ENCODE data around the gene FADD.

The FADD gene

GRCh38 chr11:70182266-70182665 lies 20.8 kb upstream of the FADD start:
- Histone ChIP-seq H3K27ac (ENCODE audit: insufficient read depth in 1 of 2, low read depth in 1 of 2, low read length in 2 of 2, poor library complexity in 1 of 2, severe bottlenecking in 2 of 2) (no peak overlapping the region), H3K27me3 (replicated peaks in 2 of 5; ENCODE audit: control insufficient read depth in 4 of 5, insufficient read depth in 5 of 5, low read length in 4 of 5) (peaks cover 0 to 9% (median 0%) of the 10 kb centered on the region in 5 experiments), H3K9me3 (ENCODE audit: control extremely low read depth in 1 of 5, control insufficient read depth in 4 of 5, insufficient read depth in 2 of 5, low read depth in 1 of 5, low read length in 4 of 5) (no peaks in the 10 kb centered on the region), H3K36me3 (ENCODE audit: control insufficient read depth in 4 of 4, insufficient read depth in 4 of 4, low read length in 3 of 4) (no peaks in the 10 kb centered on the region), H3K4me1 (ENCODE audit: control extremely low read depth in 1 of 4, control insufficient read depth in 4 of 4, insufficient read depth in 4 of 4, low read length in 3 of 4) (no peaks in the 10 kb centered on the region), H3K4me3 (ENCODE audit: control insufficient read depth in 1 of 7, extremely low read depth in 1 of 7, insufficient read depth in 4 of 7, low read depth in 2 of 7, low read length in 6 of 7) (no peak overlapping the region)
- CTCF ChIA-PET = no interaction called here
- 96% methylated on average over 18 of the region's 18 CpGs for WGBS (ENCODE audit: insufficient coverage)
- POLR2A ChIA-PET = no interaction called here
- no peak for DNase-seq

GRCh38 chr11:70183032-70183431 lies 20.1 kb upstream of the FADD start:
- H3K27ac ChIP-seq (ENCODE audit: insufficient read depth in 1 of 2, low read depth in 1 of 2, low read length in 2 of 2, poor library complexity in 1 of 2, severe bottlenecking in 2 of 2) = no peak overlapping the region
- 100% methylated on average over 1 of the region's 1 CpG for WGBS (ENCODE audit: insufficient coverage)
- DNase-seq = no peak
- peaks cover 0 to 15% (median 2%) of the 10 kb centered on the region in 5 experiments for H3K27me3 ChIP-seq (replicated peaks in 2 of 5; ENCODE audit: control insufficient read depth in 4 of 5, insufficient read depth in 5 of 5, low read length in 4 of 5)
- H3K4me3 ChIP-seq (ENCODE audit: control insufficient read depth in 1 of 7, extremely low read depth in 1 of 7, insufficient read depth in 4 of 7, low read depth in 2 of 7, low read length in 6 of 7) = no peak overlapping the region
- ChIA-PET CTCF (interaction anchor here (0.6 to 1.2 kb wide), 3 partner anchors 13 to 1016 kb away, joined by 3 to 4 read pairs (median 4); no protein-coding TSS in a partner anchor), POLR2A (no interaction called here)
- H3K9me3 ChIP-seq (ENCODE audit: control extremely low read depth in 1 of 5, control insufficient read depth in 4 of 5, insufficient read depth in 2 of 5, low read depth in 1 of 5, low read length in 4 of 5) = no peaks in the 10 kb centered on the region
- H3K36me3 ChIP-seq (ENCODE audit: control insufficient read depth in 4 of 4, insufficient read depth in 4 of 4, low read length in 3 of 4) = no peaks in the 10 kb centered on the region
- no peaks in the 10 kb centered on the region for H3K4me1 ChIP-seq (ENCODE audit: control extremely low read depth in 1 of 4, control insufficient read depth in 4 of 4, insufficient read depth in 4 of 4, low read length in 3 of 4)

- WGBS (ENCODE audit: insufficient coverage) = 83% methylated on average over 10 of the region's 11 CpGs
- H3K27ac ChIP-seq (ENCODE audit: insufficient read depth in 1 of 2, low read depth in 1 of 2, low read length in 2 of 2, poor library complexity in 1 of 2, severe bottlenecking in 2 of 2) = no peak overlapping the region
- CTCF ChIA-PET = interaction anchor here (1.0 to 1.2 kb wide), 3 partner anchors 13 to 269 kb away, joined by 3 to 4 read pairs (median 3); no protein-coding TSS in a partner anchor
- no peaks in the 10 kb centered on the region for H3K9me3 ChIP-seq (ENCODE audit: control extremely low read depth in 1 of 5, control insufficient read depth in 4 of 5, insufficient read depth in 2 of 5, low read depth in 1 of 5, low read length in 4 of 5)
- DNase-seq = no peak
- H3K36me3 ChIP-seq (ENCODE audit: control insufficient read depth in 4 of 4, insufficient read depth in 4 of 4, low read length in 3 of 4) = no peaks in the 10 kb centered on the region
- H3K4me3 ChIP-seq (ENCODE audit: control insufficient read depth in 1 of 7, extremely low read depth in 1 of 7, insufficient read depth in 4 of 7, low read depth in 2 of 7, low read length in 6 of 7) = no peak overlapping the region
- H3K4me1 ChIP-seq (ENCODE audit: control extremely low read depth in 1 of 4, control insufficient read depth in 4 of 4, insufficient read depth in 4 of 4, low read length in 3 of 4) = no peaks in the 10 kb centered on the region
- H3K27me3 ChIP-seq (replicated peaks in 2 of 5; ENCODE audit: control insufficient read depth in 4 of 5, insufficient read depth in 5 of 5, low read length in 4 of 5) = peaks cover 0 to 21% (median 5%) of the 10 kb centered on the region in 5 experiments
- POLR2A ChIA-PET = no interaction called here
These were observed 19.5 kb upstream of the FADD start for GRCh38 chr11:70183483-70184176.

- POLR2A ChIA-PET = no interaction called here
- Histone ChIP-seq H3K9me3 (ENCODE audit: control extremely low read depth in 1 of 5, control insufficient read depth in 4 of 5, insufficient read depth in 2 of 5, low read depth in 1 of 5, low read length in 4 of 5) (no peaks in the 10 kb centered on the region), H3K36me3 (ENCODE audit: control insufficient read depth in 4 of 4, insufficient read depth in 4 of 4, low read length in 3 of 4) (no peaks in the 10 kb centered on the region), H3K4me1 (ENCODE audit: control extremely low read depth in 1 of 4, control insufficient read depth in 4 of 4, insufficient read depth in 4 of 4, low read length in 3 of 4) (no peaks in the 10 kb centered on the region), H3K4me3 (ENCODE audit: control insufficient read depth in 1 of 7, extremely low read depth in 1 of 7, insufficient read depth in 4 of 7, low read depth in 2 of 7, low read length in 6 of 7) (no peak overlapping the region), H3K27ac (ENCODE audit: insufficient read depth in 1 of 2, low read depth in 1 of 2, low read length in 2 of 2, poor library complexity in 1 of 2, severe bottlenecking in 2 of 2) (no peak overlapping the region), H3K27me3 (replicated peaks in 2 of 5; ENCODE audit: control insufficient read depth in 4 of 5, insufficient read depth in 5 of 5, low read length in 4 of 5) (peaks cover 0 to 22% (median 5%) of the 10 kb centered on the region in 5 experiments)
- WGBS (ENCODE audit: insufficient coverage) = 72% methylated on average over 6 of the region's 9 CpGs
- no peak for DNase-seq
- CTCF ChIA-PET = interaction anchor here (1.2 kb wide), 2 partner anchors 12 to 14 kb away, joined by 3 read pairs; no protein-coding TSS in a partner anchor
These were observed 18.7 kb upstream of the FADD start for GRCh38 chr11:70184396-70184795.

GRCh38 chr11:70185348-70186055 lies 17.6 kb upstream of the FADD start:
- Histone ChIP-seq H3K36me3 (ENCODE audit: control insufficient read depth in 4 of 4, insufficient read depth in 4 of 4, low read length in 3 of 4) (no peaks in the 10 kb centered on the region), H3K27ac (ENCODE audit: insufficient read depth in 1 of 2, low read depth in 1 of 2, low read length in 2 of 2, poor library complexity in 1 of 2, severe bottlenecking in 2 of 2) (no peak overlapping the region), H3K4me3 (ENCODE audit: control insufficient read depth in 1 of 7, extremely low read depth in 1 of 7, insufficient read depth in 4 of 7, low read depth in 2 of 7, low read length in 6 of 7) (no peak overlapping the region), H3K4me1 (ENCODE audit: control extremely low read depth in 1 of 4, control insufficient read depth in 4 of 4, insufficient read depth in 4 of 4, low read length in 3 of 4) (no peaks in the 10 kb centered on the region), H3K27me3 (replicated peaks in 2 of 5; ENCODE audit: control insufficient read depth in 4 of 5, insufficient read depth in 5 of 5, low read length in 4 of 5) (peaks cover 0 to 22% (median 5%) of the 10 kb centered on the region in 5 experiments), H3K9me3 (ENCODE audit: control extremely low read depth in 1 of 5, control insufficient read depth in 4 of 5, insufficient read depth in 2 of 5, low read depth in 1 of 5, low read length in 4 of 5) (no peaks in the 10 kb centered on the region)
- CTCF ChIA-PET = no interaction called here
- no peak for DNase-seq
- WGBS (ENCODE audit: insufficient coverage) = 96% methylated on average over 28 of the region's 28 CpGs
- POLR2A ChIA-PET = no interaction called here

- POLR2A ChIA-PET = no interaction called here
- Histone ChIP-seq H3K27me3 (replicated peaks in 2 of 5; ENCODE audit: control insufficient read depth in 4 of 5, insufficient read depth in 5 of 5, low read length in 4 of 5) (peaks cover 0 to 22% (median 6%) of the 10 kb centered on the region in 5 experiments), H3K27ac (ENCODE audit: insufficient read depth in 1 of 2, low read depth in 1 of 2, low read length in 2 of 2, poor library complexity in 1 of 2, severe bottlenecking in 2 of 2) (no peak overlapping the region), H3K4me1 (ENCODE audit: control extremely low read depth in 1 of 4, control insufficient read depth in 4 of 4, insufficient read depth in 4 of 4, low read length in 3 of 4) (no peaks in the 10 kb centered on the region), H3K4me3 (ENCODE audit: control insufficient read depth in 1 of 7, extremely low read depth in 1 of 7, insufficient read depth in 4 of 7, low read depth in 2 of 7, low read length in 6 of 7) (no peak overlapping the region), H3K9me3 (ENCODE audit: control extremely low read depth in 1 of 5, control insufficient read depth in 4 of 5, insufficient read depth in 2 of 5, low read depth in 1 of 5, low read length in 4 of 5) (no peaks in the 10 kb centered on the region), H3K36me3 (ENCODE audit: control insufficient read depth in 4 of 4, insufficient read depth in 4 of 4, low read length in 3 of 4) (no peaks in the 10 kb centered on the region)
- WGBS (ENCODE audit: insufficient coverage) = 95% methylated on average over 6 of the region's 6 CpGs
- CTCF ChIA-PET = interaction anchor here (0.7 kb wide), 1 partner anchor 275 kb away, joined by 3 read pairs; no protein-coding TSS in a partner anchor
- no peak for DNase-seq
These were observed 16.7 kb upstream of the FADD start for GRCh38 chr11:70186420-70186819.

- CTCF ChIA-PET = interaction anchor here (0.7 kb wide), 1 partner anchor 275 kb away, joined by 3 read pairs; no protein-coding TSS in a partner anchor
These were observed 16.2 kb upstream of the FADD start for GRCh38 chr11:70186936-70187335.

More at GRCh38 chr11:70186936-70187335, 16.2 kb upstream of the FADD start:
- no peaks in the 10 kb centered on the region for H3K36me3 ChIP-seq (ENCODE audit: control insufficient read depth in 4 of 4, insufficient read depth in 4 of 4, low read length in 3 of 4)
- POLR2A ChIA-PET = no interaction called here
- no peaks in the 10 kb centered on the region for H3K4me1 ChIP-seq (ENCODE audit: control extremely low read depth in 1 of 4, control insufficient read depth in 4 of 4, insufficient read depth in 4 of 4, low read length in 3 of 4)
- H3K27me3 ChIP-seq (replicated peaks in 2 of 5; ENCODE audit: control insufficient read depth in 4 of 5, insufficient read depth in 5 of 5, low read length in 4 of 5) = peaks cover 0 to 22% (median 4%) of the 10 kb centered on the region in 5 experiments
- DNase-seq = no peak
- no peaks in the 10 kb centered on the region for H3K9me3 ChIP-seq (ENCODE audit: control extremely low read depth in 1 of 5, control insufficient read depth in 4 of 5, insufficient read depth in 2 of 5, low read depth in 1 of 5, low read length in 4 of 5)
- no peak overlapping the region for H3K4me3 ChIP-seq (ENCODE audit: control insufficient read depth in 1 of 7, extremely low read depth in 1 of 7, insufficient read depth in 4 of 7, low read depth in 2 of 7, low read length in 6 of 7)
- no peak overlapping the region for H3K27ac ChIP-seq (ENCODE audit: insufficient read depth in 1 of 2, low read depth in 1 of 2, low read length in 2 of 2, poor library complexity in 1 of 2, severe bottlenecking in 2 of 2)
- 100% methylated on average over 5 of the region's 10 CpGs for WGBS (ENCODE audit: insufficient coverage)

All from common myeloid progenitor, CD34-positive (primary cell).